Measurements from ENCODE around the gene GABRQ.

The GABRQ gene

GRCh38 chrX:152637649-152638442 is at the start of gene GABRQ:
Gene GABRQ (plus strand): TSS chrX:152637895. CDS start chrX:152638203, 308 bp downstream.
- no peak for DNase-seq (ENCODE audit: low read depth)

DNA sequence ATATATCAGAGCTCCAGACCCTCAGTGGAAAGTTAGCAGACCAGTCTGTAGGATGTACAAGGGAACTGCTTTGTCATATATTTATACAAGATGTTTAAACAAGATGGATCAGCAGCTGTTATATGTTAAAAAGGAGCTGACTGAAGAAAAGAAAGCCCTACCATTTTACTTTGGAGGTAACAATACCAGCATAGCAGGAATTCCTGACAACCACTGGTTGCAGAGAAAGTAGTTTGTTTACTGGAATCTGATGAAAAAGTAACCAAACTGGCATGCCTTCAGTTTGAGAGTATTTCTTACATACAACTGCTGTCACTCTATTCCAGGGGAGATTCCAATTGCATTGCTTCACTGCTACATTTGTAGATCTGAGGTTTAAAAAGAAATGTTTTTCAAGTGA is 49.5 kb upstream of the GABRQ start:
- DNase-seq (ENCODE audit: low read depth), result peak; percentile 27

DNA sequence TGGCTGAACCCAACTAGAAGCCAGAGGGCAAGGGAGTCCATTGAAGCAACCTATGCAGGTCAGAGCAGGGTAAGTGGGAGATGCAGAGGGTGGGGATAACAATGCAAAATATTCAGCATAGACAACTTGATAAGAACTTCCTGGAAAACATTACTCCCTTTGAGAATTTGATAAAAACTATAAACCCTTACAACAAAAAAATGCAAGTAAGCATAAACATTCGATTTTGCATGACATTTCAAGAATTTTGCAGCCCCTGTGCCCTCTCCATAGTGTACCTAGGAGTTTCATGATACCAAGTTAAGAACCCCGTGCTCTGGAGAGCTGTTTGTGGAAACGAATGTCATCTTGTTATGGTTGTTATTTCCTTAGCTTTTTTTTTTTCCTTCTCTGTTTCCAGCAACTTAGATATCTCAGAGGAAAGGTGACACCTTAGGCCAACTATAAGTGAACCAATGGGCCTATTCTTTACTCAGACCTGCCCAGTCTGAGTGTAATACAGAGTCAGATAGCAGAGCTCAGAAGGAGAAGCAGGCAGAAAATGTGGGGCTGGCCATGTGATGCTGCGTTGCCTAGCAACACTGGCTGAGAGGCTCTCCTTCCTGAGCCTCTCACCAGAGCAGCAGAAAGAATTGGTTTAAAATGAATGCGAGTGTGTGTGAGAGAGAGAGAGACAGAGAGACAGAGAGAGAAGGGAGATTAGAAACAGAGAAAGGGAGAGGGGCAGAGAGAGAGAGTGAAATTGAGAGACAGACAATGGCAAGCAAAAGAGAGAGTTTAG is 36.7 kb upstream of the GABRQ start:
- DNase-seq (ENCODE audit: low read depth), result no peak

DNA sequence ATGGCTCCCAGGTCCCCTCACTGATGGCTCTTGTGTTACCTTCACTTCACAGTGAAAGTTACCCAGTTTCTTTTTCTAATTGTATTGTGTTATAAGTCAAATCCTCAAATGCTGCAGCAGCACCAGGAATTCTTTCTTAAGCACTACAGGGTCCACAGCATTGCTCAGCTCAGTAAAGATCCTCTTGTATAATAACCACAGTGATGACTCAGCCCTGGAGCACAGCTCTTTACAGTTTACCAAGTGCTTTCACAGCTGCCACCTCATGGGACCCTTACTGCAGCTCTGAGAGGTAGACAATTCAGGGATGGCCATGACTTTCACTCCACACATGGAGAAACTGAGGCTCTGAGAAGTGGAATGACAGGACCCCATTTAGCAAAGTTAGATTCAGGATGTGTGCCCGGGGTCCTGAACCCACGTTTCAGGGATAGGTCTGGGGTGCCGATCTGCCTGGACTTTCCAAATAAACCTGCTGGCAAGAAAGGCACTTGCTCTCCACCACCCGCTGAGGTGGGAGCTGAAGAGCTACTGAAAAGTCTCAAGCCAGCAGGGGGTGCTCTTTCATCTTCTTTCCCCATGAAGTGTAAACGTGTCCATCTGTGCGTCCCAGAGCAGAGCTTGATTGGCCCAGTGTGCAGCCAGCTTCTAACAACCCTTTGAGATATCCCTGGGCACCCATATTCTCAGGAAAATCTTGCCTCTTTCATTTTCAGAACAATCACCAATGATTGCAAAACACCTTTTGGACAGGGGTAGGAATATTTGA is 35.7 kb upstream of the GABRQ start:
- DNase-seq (ENCODE audit: low read depth), result peak; percentile 33

GRCh38 chrX:152614791-152615190 is 22.9 kb upstream of the GABRQ start:
- DNase-seq (ENCODE audit: low read depth), result no peak

- no peak for DNase-seq (ENCODE audit: low read depth)
Measured at GRCh38 chrX:152619897-152620296, 17.8 kb upstream of the GABRQ start.

- peak; percentile 11 for DNase-seq (ENCODE audit: low read depth)
Measured at GRCh38 chrX:152632445-152633097, 5.1 kb upstream of the GABRQ start.

GRCh38 chrX:152635941-152636340 is 1.8 kb upstream of the GABRQ start:
- peak; percentile 11 for DNase-seq (ENCODE audit: low read depth)

- DNase-seq (ENCODE audit: low read depth), result no peak
Measured at GRCh38 chrX:152638443-152638904, 779 bp downstream of the GABRQ start.

DNA sequence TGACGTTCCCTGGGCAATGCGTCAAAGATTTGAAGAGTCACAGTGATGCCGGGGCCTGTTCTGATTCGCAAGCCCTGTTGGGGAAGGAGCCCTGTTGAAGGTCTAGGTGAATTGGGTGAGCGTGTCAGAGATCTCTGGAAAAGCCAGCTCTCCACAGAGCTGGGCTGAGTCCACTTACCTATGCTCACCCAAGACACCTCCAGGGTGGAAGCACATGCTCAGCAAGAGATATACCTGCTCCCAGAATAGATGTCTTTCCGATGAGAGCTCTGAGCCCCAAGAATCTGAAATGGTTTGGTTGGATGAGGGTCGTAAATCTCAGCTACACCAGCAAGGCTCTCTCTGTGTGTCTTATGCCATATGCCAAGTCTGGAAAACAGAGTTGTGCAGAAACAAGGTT is 1.7 kb downstream of the GABRQ start:
- no peak for DNase-seq (ENCODE audit: low read depth)

GRCh38 chrX:152640034-152640818 is 2.5 kb downstream of the GABRQ start:
- DNase-seq (ENCODE audit: low read depth), result no peak

- no peak for DNase-seq (ENCODE audit: low read depth)
Measured at GRCh38 chrX:152641256-152641875, 3.7 kb downstream of the GABRQ start.

- no peak for DNase-seq (ENCODE audit: low read depth)
Measured at GRCh38 chrX:152641996-152642395, 4.3 kb downstream of the GABRQ start.

GRCh38 chrX:152642931-152643564 is 5.4 kb downstream of the GABRQ start:
- DNase-seq (ENCODE audit: low read depth), result no peak

- no peak for DNase-seq (ENCODE audit: low read depth)
Measured at GRCh38 chrX:152646961-152647360, 9.3 kb downstream of the GABRQ start.

GRCh38 chrX:152647978-152648377 is 10.3 kb downstream of the GABRQ start:
- DNase-seq (ENCODE audit: low read depth), result no peak

DNA sequence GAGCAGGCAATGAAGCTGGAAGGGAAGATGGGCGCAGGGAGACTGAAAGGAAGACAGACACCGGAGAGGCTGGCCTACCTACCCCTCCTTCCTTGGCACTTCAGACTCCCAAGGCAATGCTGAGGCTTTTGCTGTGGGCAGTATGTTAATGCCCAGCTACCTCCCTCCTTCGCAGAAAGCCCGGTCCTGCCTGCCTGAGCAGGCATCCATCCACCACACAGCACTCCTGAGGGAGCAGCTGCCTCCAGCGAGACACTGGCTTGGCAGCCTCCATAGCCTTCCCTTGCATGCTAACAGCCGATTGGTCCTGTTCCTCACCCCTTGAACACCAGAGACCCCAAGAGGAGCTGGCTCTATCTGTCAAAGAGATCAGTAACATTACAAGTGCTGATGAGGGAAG is 14.4 kb downstream of the GABRQ start:
- DNase-seq (ENCODE audit: low read depth), result no peak

DNA sequence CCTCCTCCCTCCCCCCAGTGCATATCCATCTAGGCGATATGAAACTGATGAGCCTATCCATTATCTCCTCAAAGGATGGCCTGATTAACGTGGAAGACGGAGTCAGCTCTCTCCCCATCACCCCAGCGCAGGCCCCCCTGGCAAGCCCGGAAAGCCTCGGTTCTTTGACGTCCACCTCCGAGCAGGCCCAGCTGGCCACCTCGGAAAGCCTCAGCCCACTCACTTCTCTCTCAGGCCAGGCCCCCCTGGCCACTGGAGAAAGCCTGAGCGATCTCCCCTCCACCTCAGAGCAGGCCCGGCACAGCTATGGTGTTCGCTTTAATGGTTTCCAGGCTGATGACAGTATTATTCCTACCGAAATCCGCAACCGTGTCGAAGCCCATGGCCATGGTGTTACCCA is 14.8 kb downstream of the GABRQ start:
- no peak for DNase-seq (ENCODE audit: low read depth)

- DNase-seq (ENCODE audit: low read depth), result no peak
Measured at GRCh38 chrX:152656087-152656486, 18.4 kb downstream of the GABRQ start.

- no peak for DNase-seq (ENCODE audit: low read depth)
Measured at GRCh38 chrX:152656890-152657289, 19.2 kb downstream of the GABRQ start.
